Erythroblast (primary cell): ENCODE data around the gene PSMB1.

ENCODE experiments used
- GATA1 ChIP-seq: IDR thresholded peaks from 2 replicates; pipeline ENCODE4 v1.6.1; 2011; ENCODE audit warnings: low read depth, mild to moderate bottlenecking, control low read depth, low read length, moderate library complexity
- POLR2A ChIP-seq: IDR thresholded peaks from 2 replicates; pipeline ENCODE4 v1.6.1; 2011; ENCODE audit warnings: mild to moderate bottlenecking, low read length

GRCh38 chr6:170493354-170493753 is 59.8 kb downstream of the PSMB1 start:
- TF ChIP-seq POLR2A (no peak), GATA1 (no peak)
